GM21447 (cell line): ENCODE results near the gene CCT6B.
"Not testable (repeated sequence)": the region's sequence is repeated elsewhere in the genome, so short reads cannot be mapped to it uniquely, and the experiment has no call there.

Source experiments
- ATAC-seq: cut with Tn5 transposase; IDR thresholded peaks from one replicate; pipeline ENCODE4 v1.9.1; 2021; ENCODE audit not compliant: unreplicated experiment

CCT6B gene

GRCh38 chr17:34961093-34961911, at the start of gene CCT6B, which contains the start of gene ZNF830:
CCT6B (minus strand) TSS chr17:34961460; CDS start chr17:34961393, 67 bp downstream.
ZNF830 (plus strand) TSS chr17:34961540; CDS start chr17:34961567, 27 bp downstream.
- ATAC-seq, result peak; percentile 84

- no peak for ATAC-seq
These were observed 48.8 kb upstream of the CCT6B start for GRCh38 chr17:35010093-35010492.

GRCh38 chr17:35006961-35007360, 45.7 kb upstream of the CCT6B start:
- no peak for ATAC-seq

DNA sequence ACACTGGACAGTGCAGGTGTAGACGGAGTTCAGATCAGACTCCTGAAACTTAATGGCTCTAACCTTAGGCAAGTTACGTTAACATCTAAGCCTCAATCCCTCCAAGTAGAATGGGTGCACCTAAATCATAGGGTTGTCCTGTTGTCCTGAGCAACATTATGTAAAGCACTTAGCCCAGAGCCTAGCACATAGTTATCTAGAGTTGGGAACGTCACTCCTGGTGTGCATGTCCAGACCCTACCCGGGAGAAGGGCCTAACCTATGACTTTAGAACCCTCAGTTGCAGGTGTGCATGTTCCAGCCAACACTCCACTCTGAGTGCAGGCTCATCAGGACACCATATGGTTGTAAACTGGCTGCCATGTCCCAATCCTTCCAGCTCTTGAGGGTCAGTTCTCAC, 45.1 kb upstream of the CCT6B start:
- ATAC-seq, result no peak

- no peak for ATAC-seq
These were observed 42.5 kb upstream of the CCT6B start for GRCh38 chr17:35003778-35004177.

DNA sequence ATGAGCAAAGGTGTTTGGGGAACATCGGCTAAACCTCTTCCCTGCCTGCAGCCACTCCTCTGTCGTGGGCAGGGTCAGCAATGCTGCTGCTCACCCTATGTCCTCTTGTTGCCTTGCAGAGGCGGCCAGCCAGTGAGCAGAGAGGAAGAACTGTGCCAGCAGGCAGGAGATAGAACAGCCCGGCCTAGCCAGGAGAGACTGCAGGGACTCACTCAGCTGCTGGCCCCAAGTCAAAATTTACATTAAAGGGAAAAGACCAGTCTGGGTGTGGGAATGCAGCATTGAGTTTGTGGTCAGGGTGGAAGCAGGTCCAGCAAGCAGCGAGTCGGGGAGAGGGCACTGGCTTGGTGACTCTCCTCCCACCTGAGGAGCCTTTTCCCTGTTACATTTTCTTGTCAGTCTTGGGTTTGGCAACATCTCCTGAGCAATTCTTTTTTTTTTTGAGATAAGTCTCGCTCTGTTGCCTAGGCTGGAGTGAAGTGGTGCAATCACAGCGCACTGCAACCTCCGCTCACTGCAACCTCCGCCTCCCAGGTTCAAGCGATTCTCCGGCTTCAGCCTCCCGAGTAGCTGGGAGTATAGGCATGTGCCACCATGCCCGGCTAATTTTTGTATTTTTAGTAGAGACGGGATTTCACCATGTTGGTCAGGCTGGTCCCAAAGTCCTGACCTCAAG, 41.8 kb upstream of the CCT6B start:
- ATAC-seq, result no peak

- ATAC-seq, result no peak
These were observed 40.3 kb upstream of the CCT6B start for GRCh38 chr17:35001549-35001948.

DNA sequence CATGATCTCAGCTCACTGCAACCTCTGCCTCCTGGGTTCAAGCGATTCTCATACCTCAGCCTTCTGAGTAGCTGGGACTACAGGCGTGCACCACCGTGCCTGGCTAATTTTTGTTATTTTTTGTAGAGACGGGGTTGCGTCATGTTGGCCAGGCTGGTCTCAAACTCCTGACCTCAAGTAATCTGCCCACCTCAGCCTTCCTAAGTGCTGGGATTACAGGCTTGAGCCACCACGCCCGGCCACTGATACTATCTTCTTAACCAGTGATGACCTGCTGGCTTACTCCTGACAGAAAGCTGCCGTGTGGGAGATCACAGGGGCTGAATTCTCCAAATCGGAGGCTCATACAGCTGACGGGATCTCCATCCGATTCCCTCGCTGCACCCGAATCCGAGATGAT, 39.7 kb upstream of the CCT6B start:
- ATAC-seq, result not testable (repeated sequence)

GRCh38 chr17:34999456-34999855, 38.2 kb upstream of the CCT6B start:
- ATAC-seq, result no peak

- no peak for ATAC-seq
These were observed 36.9 kb upstream of the CCT6B start for GRCh38 chr17:34998205-34998604.

- ATAC-seq, result no peak
These were observed 36.1 kb upstream of the CCT6B start for GRCh38 chr17:34997355-34997862.

DNA sequence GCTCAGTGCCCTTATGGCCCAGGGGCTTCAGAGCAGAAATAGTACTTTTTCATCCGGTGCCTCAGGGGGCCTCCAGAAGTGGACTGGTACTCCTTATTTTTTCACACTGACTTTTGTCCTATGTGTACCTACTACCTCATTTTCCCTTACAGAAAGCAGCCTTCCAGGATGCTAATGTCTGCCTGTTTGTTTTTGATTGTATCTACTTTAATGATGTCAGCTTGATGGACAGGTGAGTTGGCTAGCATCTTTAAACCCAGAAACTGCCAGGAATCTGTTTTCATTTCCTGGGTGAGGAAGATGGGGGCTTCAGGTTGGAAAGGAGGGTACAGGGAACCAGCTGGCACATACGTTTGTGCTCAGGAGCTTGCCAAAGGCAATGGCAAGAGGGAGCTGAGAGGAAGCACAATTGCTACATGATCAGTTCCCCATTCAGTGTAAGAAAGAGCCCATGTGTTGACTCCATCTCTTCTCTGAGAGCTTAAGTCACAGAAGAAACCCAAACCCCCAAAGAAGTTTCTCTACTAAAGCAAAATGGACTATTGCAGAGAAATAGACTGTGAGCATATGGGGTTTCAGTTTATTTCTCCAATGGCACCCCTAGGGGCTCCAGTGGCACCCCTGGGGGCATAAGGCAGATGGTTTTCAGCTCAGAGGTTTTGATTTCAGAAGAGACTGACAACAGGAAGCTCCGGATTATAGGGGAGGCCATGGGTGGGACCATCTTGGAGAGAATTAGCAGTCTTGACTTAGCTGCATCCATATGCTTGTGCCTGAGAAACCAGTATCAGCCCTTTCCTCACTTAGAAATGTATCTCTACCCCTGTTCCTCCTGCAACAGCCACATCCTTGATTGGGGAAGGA, 35.4 kb upstream of the CCT6B start:
- no peak for ATAC-seq

DNA sequence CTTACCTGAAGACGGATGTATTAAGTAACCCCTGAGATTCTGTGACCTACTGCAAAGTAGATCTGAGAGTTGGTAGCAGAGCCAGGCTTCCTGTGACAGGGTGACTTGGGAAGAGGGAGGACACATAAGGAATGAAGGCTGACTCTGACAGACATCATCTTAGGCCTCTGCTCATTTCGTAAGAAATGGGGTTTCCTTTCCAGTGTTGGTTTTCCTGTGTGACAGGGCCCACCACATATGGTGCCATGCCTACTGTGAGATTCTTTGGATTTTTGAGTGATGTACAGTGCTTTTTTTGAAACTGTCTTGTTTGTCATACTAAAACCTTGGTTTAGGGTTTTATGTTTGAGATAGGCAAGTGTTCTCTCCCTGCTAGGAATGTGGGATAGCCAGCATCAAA, 31.8 kb upstream of the CCT6B start:
- no peak for ATAC-seq

GRCh38 chr17:34991606-34992005, 30.3 kb upstream of the CCT6B start:
- ATAC-seq, result no peak

DNA sequence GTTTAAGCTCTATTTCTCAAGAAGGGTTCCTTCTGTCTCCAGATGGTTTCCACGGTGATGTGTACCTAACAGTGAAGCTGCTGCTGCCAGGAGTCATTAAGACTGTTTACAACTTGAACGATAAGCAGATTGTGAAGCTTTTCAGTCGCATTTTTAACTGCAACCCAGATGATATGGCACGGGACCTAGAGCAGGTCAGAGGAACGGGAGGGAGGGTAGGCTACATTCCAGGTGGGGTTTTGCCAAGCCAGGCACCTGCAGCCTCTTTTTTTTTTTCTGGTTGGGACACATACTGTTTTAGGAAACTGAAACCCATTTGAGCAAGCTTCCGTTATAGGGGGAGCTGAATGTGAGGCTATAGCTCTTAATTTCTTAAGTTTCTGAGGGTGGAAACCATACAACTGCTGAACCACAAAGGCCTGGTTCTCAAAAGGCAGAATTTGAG, 29.7 kb upstream of the CCT6B start:
- no peak for ATAC-seq

- ATAC-seq, result no peak
These were observed 28.2 kb upstream of the CCT6B start for GRCh38 chr17:34989473-34989872.

- ATAC-seq, result no peak
These were observed 27.4 kb upstream of the CCT6B start for GRCh38 chr17:34988644-34989043.

DNA sequence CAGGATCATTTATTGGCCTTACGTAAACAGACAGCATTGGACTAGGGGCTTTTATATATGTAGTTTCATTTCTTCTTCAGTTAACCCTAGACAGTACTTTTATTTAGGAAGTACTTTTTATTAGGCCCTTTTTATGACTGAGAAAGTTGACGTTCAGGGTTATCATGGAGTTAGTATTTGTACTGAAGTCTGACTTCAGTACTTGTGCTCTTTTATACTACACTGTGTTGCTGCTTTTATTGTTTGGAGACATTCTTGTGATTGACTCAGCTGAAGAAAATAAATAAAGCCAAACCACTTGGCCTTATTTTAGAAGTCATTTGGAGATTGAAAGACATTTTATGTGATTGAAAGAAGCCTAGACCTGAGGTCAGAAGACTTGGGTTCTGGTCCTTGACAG, 26.0 kb upstream of the CCT6B start:
- no peak for ATAC-seq

GRCh38 chr17:34981538-34982241, 20.4 kb upstream of the CCT6B start:
- no peak for ATAC-seq
